HTR-8/SVneo (cell line): ENCODE data around the gene SLC2A5.
"Not testable (repeated sequence)": the region's sequence is repeated elsewhere in the genome, so short reads cannot be mapped to it uniquely, and the experiment has no call there.

ENCODE experiments used
- DNase-seq: peaks from one replicate; pipeline ENCODE4 v3.0.0; 2011; ENCODE audit warnings: low spot score, mixed read lengths; ENCODE audit not compliant: insufficient read length
- FAIRE-seq: peaks from 2 replicates; lab custom pipeline; 2011; peaks lifted over from hg19 to GRCh38; lab: Jason Lieb, UNC

SLC2A5 gene

GRCh38 chr1:9014475-9015375, 54.7 kb downstream of the SLC2A5 start:
- no peak for FAIRE-seq

GRCh38 chr1:9013819-9014218, 55.6 kb downstream of the SLC2A5 start:
- no peak for FAIRE-seq
- no peak for DNase-seq

More at GRCh38 chr1:9014475-9015375, 54.7 kb downstream of the SLC2A5 start:
- DNase-seq, result no peak

- DNase-seq (no peak), FAIRE-seq (no peak)
Observed at GRCh38 chr1:9010781-9011323, 58.6 kb downstream of the SLC2A5 start.

- DNase-seq (peak; percentile 41), FAIRE-seq (no peak)
Observed at GRCh38 chr1:9009438-9010370, 59.7 kb downstream of the SLC2A5 start.

- no peak for DNase-seq
- FAIRE-seq, result no peak
Observed at GRCh38 chr1:9008236-9008635, 61.2 kb downstream of the SLC2A5 start.

GRCh38 chr1:9006956-9007615, 62.3 kb downstream of the SLC2A5 start:
- DNase-seq (no peak), FAIRE-seq (no peak)

- DNase-seq, result no peak
- FAIRE-seq, result no peak
Observed at GRCh38 chr1:9005395-9005708, 64.1 kb downstream of the SLC2A5 start.

- no peak for FAIRE-seq
- peak; percentile 78 for DNase-seq
Observed at GRCh38 chr1:9004700-9005394, 64.6 kb downstream of the SLC2A5 start.

- no peak for FAIRE-seq
- DNase-seq, result no peak
Observed at GRCh38 chr1:9004031-9004699, 65.3 kb downstream of the SLC2A5 start.

GRCh38 chr1:9002215-9002560, 67.2 kb downstream of the SLC2A5 start:
- not testable (repeated sequence) for DNase-seq, FAIRE-seq

- FAIRE-seq, DNase-seq: not testable (repeated sequence)
Observed at GRCh38 chr1:9001534-9002214, 67.8 kb downstream of the SLC2A5 start.

GRCh38 chr1:8993962-8994675, 75.3 kb downstream of the SLC2A5 start:
- not testable (repeated sequence) for FAIRE-seq, DNase-seq

GRCh38 chr1:8992936-8993687, 76.3 kb downstream of the SLC2A5 start:
- FAIRE-seq (no peak), DNase-seq (no peak)

GRCh38 chr1:8989821-8990220, 79.6 kb downstream of the SLC2A5 start:
- FAIRE-seq (no peak), DNase-seq (no peak)

GRCh38 chr1:8989061-8989460, 80.4 kb downstream of the SLC2A5 start:
- DNase-seq (no peak), FAIRE-seq (no peak)

- no peak for FAIRE-seq
Observed at GRCh38 chr1:8988618-8988967, 80.8 kb downstream of the SLC2A5 start.

GRCh38 chr1:8987881-8988617, 81.4 kb downstream of the SLC2A5 start:
- DNase-seq (peak; percentile 60), FAIRE-seq (peak; percentile 13)

More at GRCh38 chr1:8988618-8988967, 80.8 kb downstream of the SLC2A5 start:
- DNase-seq, result no peak
